Adipose tissue (tissue), 3 donors: ENCODE results near the gene CCDC90B. TPM values are rescaled to one million over a fixed set of nuclear protein-coding genes. Genes with fewer than 3 reads are reported as not detected.
"Not testable (repeated sequence)": the region's sequence is repeated elsewhere in the genome, so short reads cannot be mapped to it uniquely, and the experiment has no call there.

Source experiments
- H3K27ac ChIP-seq: one replicate; pipeline ENCODE4 v1.5.1; 2013; ENCODE audit warnings: low read depth, low read length
- WGBS, 3 donors: extraction: QIAGEN DNeasy Blood & Tissue Kit; methylation state at CpG; one replicate each; pipeline ENCODE4 v1.1.7; 2013; 5-methylcytosine and 5-hydroxymethylcytosine counted together
- polyA plus RNA-seq, 3 donors: library from polyadenylated mRNA; stranded (reverse); fragments of 200-250 nt; gene quantifications; one replicate each; pipeline ENCODE4 v1.2.3, GENCODE V29; 2013
- donor health status: healthy with polysubstance abuse.
- donor health status: Bipolar disorder and iron deficiency.
- donor health status: healthy.

The CCDC90B gene
- polyA plus RNA-seq, 3 donors = 23.4 to 56.7 (median 27.8) TPM

DNA sequence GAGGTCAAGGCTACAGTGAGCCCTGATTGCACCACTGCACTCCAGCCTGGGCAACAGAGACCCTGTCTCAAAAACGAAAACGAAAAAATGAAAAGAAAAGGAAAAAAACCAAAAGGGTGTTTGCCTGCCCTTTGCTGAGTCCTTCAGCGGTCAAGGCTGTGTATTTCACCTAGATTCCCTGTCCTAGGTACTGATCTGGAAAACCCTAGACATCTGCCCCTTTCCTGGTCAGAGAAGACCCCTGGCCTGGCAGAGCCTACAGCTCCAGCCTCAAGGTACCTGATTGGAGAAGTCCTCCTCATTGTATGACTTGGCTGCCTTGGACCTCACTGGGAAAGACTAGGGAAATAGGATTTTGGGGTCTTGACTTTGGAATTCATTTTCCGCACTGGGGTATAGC, 8.0 kb upstream of the CCDC90B start:
- WGBS, 3 donors = 88 to 90% (median 90%) methylated on average over 4 of the region's 4 CpGs
- H3K27ac ChIP-seq = no peak overlapping the region

DNA sequence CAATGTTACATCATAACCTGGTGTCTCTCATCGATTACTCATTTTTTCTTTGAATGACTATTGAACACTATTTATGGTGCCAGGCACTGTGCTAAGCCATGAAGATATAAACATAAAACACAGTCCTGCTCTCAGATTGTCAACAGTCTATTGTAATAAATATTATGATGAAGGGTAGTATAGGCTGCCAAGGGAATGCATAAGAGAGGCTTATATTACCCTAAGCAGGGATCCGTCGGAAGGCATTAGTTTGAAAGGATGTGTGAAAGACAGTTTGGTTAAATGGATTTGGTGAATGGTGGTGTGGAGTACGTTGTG, 7.2 kb upstream of the CCDC90B start:
- 76 to 92% (median 86%) methylated on average over 4 of the region's 4 CpGs for WGBS, 3 donors
- H3K27ac ChIP-seq = no peak overlapping the region

DNA sequence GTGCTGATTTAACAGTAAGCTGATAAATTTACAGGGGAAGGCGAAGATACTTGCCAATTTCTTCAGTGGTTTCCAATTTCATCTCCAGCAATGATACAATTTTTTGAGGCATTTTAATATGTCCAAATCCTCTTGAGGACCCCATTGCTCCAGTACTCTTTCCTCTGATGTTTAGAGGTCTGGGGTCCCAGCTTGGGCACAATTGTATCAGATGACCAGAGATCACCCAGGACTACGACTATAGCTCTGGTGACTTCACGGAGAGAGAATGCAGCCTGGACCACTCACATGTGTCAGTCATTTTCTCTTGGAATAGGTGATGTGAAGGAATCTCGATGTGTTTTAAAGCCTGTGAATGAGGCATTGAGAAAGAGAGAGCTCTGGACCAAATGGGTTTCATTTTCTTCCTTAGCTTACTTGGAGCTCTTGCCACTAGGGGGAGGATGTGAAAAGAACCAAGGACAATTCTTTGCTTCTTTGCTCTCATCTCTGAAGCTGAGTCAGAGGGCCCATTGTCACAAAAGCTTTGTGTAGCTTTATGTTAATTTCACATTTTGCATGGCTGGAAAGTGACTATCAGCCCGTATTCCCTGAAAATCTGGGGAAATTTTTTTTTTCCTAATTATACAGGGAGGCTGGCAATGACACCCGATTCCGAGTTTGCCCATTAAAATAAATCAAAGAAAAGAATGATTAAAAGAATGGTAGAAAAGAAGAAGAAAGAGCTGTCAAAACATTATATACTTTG, 6.7 kb upstream of the CCDC90B start:
- no peak overlapping the region for H3K27ac ChIP-seq
- 42 to 49% (median 48%) methylated on average over 7 of the region's 7 CpGs for WGBS, 3 donors

DNA sequence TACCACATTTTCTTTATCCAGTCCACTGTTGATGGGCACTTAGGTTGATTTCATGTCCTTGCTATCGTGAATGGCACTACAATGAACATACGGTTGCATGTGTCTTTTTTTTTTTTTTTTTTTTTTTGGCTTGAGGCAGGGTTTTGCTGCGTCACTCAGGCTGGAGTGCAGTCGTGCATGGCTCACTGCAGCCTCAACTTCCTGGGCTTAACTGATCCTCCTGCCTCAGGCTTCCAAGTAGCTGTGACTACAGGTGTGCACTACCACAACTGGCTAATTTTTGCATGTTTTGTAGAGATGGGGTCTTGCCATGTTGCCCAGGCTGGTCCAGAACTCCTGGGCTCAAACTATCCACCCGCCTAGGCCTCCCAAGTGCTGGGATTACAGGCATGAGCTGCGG, 1.5 kb upstream of the CCDC90B start:
- no peak overlapping the region for H3K27ac ChIP-seq
- 93 to 97% (median 94%) methylated on average over 6 of the region's 6 CpGs for WGBS, 3 donors

DNA sequence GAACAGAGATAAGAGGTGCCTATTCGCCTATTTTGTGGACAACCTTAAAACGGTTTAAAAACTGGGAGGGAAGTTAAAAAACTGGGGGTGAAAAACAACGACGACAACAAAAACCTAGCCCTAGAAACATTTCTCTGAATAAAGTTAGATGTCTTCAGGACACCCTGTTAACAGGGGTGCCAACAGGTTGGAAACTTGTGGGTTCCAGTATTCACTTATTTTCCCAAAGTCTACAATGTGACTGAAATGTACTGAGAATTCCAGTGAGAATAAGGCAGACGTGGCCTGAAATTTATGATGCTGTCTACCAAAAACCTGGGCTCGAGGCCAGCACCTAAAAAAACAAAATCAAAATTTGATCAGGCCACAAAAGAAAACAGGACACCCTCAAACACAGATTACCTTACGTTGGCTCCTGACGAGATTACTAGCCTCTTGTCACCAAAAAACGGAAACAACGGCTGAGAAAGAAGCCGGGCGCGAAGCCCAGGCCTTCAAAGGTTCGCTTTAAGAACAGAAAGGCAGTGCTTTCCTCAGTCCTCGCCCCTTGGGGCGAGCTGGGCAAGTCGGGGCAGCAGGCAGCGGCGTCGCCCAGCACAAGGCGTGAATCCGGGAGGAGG, 906 bp downstream of the CCDC90B start:
- peak overlapping the region; percentile 99 for H3K27ac ChIP-seq
- 1 to 2% (median 1%) methylated on average over 22 of the region's 22 CpGs for WGBS, 3 donors

DNA sequence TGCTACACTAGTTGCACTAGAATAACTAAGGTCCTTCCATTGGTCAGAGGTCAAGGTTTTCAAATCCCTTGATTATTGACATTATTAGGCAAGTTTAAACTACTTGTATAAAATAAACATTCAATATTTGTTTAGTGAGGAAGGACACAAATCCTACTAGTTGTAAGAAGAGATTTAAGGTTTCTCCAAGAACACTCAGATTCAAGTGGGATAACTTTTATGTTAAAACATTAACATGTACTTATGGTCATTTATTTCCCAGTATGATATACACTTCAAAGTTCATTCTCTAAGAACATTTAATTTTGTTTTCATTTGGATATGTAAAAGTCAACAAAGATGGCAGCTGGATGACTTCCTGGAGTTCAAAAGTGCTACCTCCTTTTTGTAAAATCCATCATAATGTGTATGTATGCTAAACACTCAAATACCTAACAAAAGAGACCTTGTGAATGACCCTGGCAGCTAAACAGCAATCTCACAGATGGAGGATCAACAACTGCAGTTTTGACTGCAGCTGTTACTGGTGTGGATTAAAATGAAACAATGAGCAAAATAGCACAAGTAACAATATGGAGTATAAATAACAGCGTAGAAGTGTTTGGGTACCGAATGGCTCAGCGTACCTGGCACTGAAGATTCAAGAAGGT, 1.5 kb downstream of the CCDC90B start:
- H3K27ac ChIP-seq = no peak overlapping the region
- WGBS, 3 donors = 6 to 16% (median 15%) methylated on average over 3 of the region's 3 CpGs

DNA sequence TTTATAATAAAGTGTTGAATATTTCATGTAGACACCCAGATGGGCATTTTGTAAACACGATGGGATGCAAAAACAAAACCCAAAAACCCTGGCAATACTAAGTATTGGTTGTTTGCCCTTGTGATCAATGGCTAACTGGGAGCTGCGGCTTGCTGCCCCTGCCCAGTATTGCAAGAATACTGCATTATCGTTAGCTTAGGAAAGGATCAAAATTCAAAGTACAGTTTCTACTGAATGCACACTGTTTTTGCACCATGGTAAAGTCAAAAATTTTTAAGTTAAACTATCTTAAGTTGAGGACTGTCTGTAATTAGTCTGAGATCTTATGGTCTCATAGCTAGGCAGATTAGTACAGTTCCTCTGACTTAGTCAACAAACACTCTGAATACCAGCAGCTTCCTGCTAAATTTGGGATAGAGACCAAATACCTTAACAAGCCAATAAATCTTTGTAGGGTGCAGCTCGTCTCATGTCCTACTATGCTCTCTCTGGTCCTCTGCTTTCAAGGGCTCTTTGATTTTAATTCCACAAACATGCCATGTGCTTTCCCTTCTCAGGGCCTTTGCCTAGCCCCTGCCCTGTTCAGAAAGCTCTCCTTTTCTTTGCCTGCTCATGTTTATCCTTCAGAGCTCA, 4.0 kb downstream of the CCDC90B start:
- H3K27ac ChIP-seq = no peak overlapping the region
- WGBS, 3 donors = 51 to 75% (median 68%) methylated on average over 4 of the region's 4 CpGs

DNA sequence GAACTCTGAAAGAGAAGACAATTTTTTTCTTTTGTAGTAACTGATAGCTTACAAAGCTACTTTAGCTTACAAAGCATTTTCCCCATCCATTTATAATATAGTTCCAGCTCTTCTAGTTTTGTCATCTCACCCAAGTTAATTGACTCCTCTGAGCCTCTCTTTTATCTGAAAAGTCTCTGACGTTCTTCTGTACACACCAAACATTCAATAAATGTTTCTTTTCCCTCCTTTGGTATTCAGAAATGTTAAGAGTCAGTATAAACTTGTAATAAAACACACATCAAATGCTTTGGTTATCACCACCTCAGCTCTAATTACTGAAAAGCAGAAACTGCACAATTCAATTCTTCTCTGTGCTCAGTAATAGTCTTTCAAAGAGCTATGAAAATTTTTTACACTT, 5.9 kb downstream of the CCDC90B start:
- no peak overlapping the region for H3K27ac ChIP-seq
- WGBS, 3 donors = 53 to 84% (median 67%) methylated on average over 1 of the region's 1 CpG

DNA sequence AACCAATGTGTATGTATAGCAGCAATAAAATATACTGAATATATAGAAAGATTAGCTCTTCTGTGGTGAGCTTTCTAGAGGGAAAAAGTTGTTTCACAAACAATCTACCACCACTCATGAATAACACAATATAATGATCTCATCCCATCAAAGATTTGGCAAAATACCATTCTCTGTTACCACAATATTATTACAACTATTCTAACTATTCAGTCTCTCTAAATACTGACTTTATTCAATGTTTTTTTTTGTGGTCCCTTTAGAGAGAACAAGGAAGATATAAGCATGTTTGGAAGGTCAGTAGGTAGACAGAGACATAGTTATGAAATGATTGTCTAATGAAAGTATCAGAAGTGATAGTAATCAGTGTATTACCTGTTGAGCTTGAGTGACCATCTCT, 7.8 kb downstream of the CCDC90B start:
- H3K27ac ChIP-seq = no peak overlapping the region

DNA sequence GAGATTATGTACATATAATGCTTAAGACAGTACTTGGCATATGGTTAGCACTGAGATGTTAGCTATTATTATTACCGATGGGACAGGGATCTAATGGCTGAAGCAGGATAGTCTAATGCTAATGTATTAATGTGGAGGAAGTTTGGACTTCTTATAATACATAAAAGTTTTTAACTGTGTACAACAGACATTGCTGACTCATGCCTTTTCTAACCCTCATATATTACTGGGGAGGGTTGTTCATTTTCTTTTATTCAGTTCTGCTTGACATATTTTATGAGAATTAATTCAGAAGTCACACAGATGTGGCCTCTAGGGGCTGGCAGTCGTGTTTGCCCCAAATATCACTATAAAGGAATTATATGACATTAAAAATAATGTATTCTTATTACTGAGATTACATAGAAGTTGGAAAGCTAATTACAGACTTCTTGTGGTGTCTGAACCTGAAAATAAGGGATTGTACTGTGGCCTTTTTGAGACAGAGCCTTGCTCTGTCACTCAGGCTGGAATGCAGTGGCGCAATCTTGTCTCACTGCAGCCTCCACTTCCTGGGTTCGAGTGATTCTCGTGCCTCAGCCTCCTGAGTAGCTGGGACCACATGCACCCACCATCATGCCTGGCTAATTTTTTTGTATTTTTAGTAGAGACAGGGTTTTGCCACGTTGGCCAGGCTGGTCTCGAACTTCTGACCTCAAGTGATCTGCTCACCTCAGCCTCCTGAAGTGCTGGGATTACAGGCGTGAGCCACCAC, 10.1 kb downstream of the CCDC90B start:
- 88 to 92% (median 90%) methylated on average over 8 of the region's 8 CpGs for WGBS, 3 donors
- no peak overlapping the region for H3K27ac ChIP-seq

DNA sequence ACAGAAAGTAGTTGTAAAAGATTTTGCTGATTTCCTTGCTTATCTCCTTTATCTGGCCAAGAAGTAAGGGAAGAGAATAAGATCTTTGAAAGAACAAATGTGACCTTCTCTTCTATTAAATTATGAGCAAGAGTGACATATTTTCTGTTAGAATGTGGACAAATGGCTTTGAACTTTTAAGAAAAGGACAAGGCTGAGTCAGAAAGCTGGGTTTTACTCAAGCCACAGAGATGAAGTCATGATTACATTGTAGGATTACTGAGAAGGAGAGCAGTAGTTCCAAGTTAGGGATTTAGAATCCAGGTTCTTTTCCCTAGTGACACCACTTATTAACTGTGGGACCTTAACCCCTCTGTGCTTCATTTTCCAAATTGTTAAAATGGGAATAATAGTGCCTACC, 13.5 kb downstream of the CCDC90B start:
- no peak overlapping the region for H3K27ac ChIP-seq

DNA sequence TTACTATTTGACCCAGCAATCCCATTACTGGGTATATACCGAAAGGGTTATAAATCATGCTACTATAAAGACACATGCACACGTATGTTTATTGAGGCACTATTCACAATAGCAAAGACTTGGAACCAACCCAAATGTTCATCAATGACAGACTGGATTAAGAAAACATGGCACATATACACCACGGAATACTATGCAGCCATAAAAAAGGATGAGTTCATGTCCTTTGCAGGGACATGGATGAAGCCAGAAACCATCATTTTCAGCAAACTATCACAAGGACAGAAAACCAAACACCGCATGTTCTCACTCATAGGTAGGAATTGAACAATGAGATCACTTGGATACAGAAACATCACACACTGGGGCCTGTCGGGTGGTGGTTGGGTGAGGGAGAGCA, 14.4 kb downstream of the CCDC90B start:
- not testable (repeated sequence) for H3K27ac ChIP-seq
- 96 to 99% (median 96%) methylated on average over 5 of the region's 5 CpGs for WGBS, 3 donors

DNA sequence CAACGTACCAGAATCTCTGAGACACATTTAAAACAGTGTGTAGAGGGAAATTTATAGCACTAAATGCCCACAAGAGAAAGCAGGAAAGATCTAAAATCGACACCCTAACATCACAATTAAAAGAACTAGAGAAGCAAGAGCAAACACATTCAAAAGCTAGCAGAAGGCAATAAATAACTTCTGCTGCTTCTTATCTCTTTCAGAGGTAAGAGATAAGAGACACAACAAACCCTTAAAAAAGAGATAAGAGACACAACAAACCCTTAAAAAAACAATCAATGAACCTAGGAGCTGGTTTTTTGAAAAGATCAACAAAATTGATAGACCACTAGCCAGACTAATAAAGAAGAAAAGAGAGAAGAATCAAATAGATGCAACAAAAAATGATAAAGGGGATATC, 17.1 kb downstream of the CCDC90B start:
- 44 to 63% (median 53%) methylated on average over 2 of the region's 2 CpGs for WGBS, 3 donors
- H3K27ac ChIP-seq = not testable (repeated sequence)

DNA sequence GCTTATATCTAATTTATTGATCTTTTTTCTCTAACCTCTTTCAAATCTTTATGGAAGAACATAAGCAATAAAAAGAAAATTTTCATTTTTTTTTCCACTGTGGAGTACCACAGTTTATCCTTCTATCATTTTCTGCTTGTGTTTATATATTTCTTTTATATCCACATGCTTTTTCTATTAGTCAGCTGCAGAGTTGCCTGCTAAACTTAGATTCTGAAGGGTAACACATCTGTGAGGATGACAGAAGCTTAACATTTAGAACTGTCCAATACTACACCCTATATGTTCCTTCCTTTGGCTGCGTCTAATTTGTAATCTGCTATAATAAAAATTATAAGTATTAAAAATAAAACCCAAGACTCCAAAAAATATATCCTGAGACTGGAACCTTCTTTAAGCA, 20.8 kb downstream of the CCDC90B start:
- 93 to 100% (median 94%) methylated on average over 1 of the region's 1 CpG for WGBS, 3 donors
- no peak overlapping the region for H3K27ac ChIP-seq

DNA sequence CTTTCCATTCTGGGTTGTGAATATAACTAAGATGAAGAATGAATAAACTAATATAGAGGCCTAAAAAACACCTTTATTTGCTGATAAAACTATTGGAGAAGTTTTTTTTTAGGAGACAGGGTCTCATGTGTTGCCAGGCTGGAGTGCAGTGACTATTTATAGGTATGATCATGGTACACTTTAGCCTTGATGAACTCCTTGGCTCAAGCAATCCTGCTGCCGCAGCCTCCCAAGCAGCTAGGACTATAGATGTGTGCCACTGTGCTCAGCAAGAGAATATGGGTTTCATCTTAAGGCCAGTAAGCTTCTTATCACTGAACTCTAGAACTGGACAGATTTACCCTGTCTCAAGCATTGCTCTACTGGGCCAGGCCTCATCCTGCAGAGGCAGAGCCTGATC, 26.6 kb downstream of the CCDC90B start:
- H3K27ac ChIP-seq = no peak overlapping the region
- 95 to 100% (median 100%) methylated on average over 1 of the region's 1 CpG for WGBS, 3 donors

DNA sequence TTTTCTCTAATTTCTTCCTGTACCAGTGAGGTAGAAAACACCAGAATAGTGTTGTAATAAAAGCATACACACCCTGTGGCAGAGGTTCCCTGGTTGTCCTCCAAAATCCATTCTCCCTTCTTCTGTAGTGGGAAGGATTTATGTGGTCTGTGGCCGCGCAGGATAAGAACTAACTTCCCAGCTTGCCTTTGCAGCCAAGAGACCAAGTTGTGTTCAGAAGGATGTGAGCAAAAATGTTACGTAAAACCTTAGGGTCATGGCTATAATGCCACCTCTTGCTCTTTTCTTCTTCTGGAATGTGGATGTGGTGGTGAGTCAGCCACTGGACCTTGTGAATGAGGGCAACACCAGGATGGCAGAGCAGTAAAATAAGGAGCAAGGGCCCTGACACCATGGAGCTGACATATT, 28.4 kb downstream of the CCDC90B start:
- no peak overlapping the region for H3K27ac ChIP-seq

DNA sequence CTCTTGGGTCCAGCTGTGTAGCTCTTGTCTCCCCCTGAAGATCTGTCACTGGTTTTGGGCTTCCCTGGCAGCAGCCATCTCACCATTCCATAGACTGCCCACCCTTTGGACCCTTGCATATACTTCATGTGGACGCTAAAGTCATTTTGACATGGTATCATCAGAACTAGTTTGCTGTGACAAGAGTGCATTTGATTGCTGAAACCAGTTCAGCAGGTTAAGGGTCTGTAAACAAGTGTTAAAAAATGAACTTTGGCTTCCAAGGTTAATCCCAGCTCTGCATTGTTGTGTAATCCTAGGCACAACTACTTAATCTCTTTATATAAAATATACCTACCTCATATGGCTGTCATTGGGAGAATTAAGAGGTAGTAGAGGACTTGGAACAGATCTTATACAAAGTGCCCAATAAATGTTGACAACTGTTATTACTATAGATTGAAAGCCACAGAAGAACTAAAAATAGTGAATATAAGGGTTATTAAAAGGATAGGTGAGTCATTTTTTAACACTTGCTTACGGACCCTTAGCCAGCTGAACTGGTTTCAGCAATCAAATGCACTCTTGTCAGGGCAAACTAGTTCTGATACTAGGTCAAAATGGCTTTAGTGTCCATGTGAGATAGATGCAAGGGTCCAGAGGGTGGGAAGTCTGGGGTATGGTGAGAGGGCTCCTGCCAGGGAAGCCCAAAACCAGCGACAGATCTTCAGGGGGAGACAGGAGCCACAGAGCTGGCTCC, 29.4 kb downstream of the CCDC90B start:
- 38 to 71% (median 61%) methylated on average over 3 of the region's 3 CpGs for WGBS, 3 donors
- no peak overlapping the region for H3K27ac ChIP-seq

More for the DNA sequence above, 28.4 kb downstream of the CCDC90B start:
- 67 to 95% (median 84%) methylated on average over 3 of the region's 3 CpGs for WGBS, 3 donors

DNA sequence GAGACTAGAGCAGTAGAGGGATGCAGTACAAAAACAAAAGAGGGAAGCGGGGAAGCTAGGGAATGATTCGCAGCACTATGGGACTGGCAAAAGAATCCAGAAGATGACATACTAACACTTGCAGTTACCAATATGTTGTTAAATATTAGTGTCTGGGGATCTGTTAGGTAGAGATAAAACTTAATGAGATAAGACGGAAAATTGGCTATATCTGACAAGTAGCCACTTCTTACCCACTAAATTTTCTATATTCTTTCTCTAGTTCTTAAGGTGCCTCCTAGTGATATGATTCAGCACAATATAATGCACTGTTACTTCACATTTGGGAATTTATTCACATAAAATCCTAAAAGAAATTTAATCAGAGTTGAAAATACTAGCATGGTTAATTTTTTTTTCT, 30.8 kb downstream of the CCDC90B start:
- WGBS, 3 donors = 86 to 94% (median 94%) methylated on average over 3 of the region's 3 CpGs
- H3K27ac ChIP-seq = no peak overlapping the region
